ENCODE results near the gene THSD8. TPM values are rescaled to one million over a fixed set of nuclear protein-coding genes. Genes with fewer than 3 reads are reported as not detected.
"Not testable (repeated sequence)": the region's sequence is repeated elsewhere in the genome, so short reads cannot be mapped to it uniquely, and the experiment has no call there.

Gene THSD8
- total RNA-seq, 1 donor from 2014 or later = 2.4 TPM

- intact Hi-C loops (cut with DNase I) = no loop called here
Measured at GRCh38 chr19:12789904-12790619, 11.8 kb upstream of the THSD8 start.

DNA sequence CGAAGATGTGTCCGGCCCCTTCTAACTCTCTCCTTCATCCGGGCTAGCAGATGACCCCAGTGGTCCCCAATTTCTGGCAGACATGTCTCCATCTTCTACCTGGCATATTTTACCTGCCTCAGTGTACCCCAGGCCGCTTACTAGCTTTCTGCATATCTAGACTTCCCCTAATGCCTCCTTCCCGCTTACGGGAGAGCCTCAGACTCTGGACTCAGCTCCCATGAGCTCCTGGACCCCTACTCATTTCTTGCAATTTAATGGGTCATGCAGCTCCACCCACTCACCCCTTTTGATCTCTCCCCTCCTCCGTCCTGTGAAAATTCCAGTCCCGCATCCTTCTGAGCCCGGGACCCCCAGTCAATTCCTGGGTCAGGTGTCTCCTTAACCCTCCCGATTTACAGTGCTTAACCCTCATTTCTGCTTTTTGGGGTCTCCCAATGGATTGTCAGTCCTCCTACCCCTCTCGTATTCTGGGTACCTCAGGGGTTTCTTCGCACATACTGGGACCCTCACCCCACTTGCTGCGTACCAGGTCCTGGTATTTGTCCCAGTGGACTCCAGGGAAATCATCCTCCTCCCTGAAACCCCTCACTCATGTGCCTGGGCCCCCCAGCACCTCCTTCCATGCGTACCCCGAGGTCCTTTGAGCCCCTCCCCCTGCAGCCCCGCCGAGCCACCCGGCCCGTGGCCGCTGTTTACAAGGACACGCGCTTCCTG is 11.1 kb upstream of the THSD8 start:
- ATAC-seq (no peak), DNase-seq (ENCODE audit: low spot score) (peak; percentile 60)
- intact Hi-C loops (cut with DNase I) = no loop called here

More at GRCh38 chr19:12789904-12790619, 11.8 kb upstream of the THSD8 start:
- DNase-seq (ENCODE audit: low spot score) (peak; percentile 99), ATAC-seq (peak; percentile 71)

DNA sequence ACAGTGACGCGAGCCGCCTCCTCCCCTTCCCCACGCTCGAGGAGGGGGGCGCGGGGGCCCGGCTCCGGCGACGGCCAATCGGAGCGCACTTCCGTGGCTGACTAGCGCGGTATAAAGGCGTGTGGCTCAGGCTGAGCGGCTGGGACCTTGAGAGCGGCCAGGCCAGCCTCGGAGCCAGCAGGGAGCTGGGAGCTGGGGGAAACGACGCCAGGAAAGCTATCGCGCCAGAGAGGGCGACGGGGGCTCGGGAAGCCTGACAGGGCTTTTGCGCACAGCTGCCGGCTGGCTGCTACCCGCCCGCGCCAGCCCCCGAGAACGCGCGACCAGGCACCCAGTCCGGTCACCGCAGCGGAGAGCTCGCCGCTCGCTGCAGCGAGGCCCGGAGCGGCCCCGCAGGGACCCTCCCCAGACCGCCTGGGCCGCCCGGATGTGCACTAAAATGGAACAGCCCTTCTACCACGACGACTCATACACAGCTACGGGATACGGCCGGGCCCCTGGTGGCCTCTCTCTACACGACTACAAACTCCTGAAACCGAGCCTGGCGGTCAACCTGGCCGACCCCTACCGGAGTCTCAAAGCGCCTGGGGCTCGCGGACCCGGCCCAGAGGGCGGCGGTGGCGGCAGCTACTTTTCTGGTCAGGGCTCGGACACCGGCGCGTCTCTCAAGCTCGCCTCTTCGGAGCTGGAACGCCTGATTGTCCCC is 10.4 kb upstream of the THSD8 start, which contains the start of gene JUNB:
Gene JUNB (plus strand): TSS at position 142 of the 706 bp plus-strand sequence. CDS start 286 bp downstream, at position 428.
- intact Hi-C loops (cut with DNase I) = no loop called here
- peak; percentile 83 for ATAC-seq
- peak; percentile 99 for DNase-seq (ENCODE audit: low spot score)

DNA sequence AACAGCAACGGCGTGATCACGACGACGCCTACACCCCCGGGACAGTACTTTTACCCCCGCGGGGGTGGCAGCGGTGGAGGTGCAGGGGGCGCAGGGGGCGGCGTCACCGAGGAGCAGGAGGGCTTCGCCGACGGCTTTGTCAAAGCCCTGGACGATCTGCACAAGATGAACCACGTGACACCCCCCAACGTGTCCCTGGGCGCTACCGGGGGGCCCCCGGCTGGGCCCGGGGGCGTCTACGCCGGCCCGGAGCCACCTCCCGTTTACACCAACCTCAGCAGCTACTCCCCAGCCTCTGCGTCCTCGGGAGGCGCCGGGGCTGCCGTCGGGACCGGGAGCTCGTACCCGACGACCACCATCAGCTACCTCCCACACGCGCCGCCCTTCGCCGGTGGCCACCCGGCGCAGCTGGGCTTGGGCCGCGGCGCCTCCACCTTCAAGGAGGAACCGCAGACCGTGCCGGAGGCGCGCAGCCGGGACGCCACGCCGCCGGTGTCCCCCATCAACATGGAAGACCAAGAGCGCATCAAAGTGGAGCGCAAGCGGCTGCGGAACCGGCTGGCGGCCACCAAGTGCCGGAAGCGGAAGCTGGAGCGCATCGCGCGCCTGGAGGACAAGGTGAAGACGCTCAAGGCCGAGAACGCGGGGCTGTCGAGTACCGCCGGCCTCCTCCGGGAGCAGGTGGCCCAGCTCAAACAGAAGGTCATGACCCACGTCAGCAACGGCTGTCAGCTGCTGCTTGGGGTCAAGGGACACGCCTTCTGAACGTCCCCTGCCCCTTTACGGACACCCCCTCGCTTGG is 9.6 kb upstream of the THSD8 start:
- ATAC-seq = no peak
- DNase-seq (ENCODE audit: low spot score) = peak; percentile 82
- intact Hi-C loops (cut with DNase I) = no loop called here

- intact Hi-C loops (cut with DNase I) = no loop called here
- no peak for ATAC-seq
- no peak for DNase-seq (ENCODE audit: low spot score)
Measured at GRCh38 chr19:12792853-12793289, 9.0 kb upstream of the THSD8 start.

GRCh38 chr19:12793290-12794195 is 8.3 kb upstream of the THSD8 start:
- peak; percentile 64 for ATAC-seq
- intact Hi-C loops (cut with DNase I) = loop anchor here (2.0 kb wide), 1 partner anchor 17 kb away; no protein-coding TSS in a partner anchor
- peak; percentile 97 for DNase-seq (ENCODE audit: low spot score)

DNA sequence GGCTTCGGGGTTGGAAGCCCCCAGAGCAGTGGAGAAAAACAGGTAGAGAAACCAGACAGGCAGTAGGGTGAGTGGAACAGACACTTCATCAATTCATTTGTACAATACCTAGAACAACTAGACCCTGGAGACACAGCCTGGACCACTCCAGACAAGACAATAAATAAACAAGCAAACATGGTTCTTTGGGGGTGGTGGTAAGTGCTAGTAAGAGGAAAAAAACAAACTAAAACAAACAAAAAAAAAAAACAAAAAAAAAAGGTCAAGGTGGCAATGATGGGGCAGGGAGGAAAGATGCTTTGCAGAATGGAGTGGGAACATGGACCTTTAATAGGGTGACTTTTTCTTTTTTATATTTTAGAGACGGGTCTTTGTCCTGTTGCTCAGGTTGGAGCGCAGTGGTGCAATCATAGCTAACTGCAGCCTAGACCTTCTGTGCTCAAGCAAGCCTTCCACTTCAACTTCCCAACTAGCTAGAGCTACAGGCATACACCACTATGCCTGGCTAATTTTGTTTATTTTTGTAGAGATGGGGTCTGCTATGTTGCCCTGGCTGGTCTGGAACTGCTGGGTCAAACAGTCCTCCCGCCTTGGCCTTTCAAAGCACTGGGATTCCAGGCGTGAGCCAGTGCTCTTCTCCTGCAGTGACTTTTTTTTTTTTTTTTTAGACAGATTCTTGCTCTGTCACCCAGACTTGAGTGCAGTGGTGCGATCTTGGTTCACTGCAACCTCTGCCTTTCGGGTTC is 7.5 kb upstream of the THSD8 start:
- intact Hi-C loops (cut with DNase I) = loop anchor here (2.0 kb wide), 1 partner anchor 18 kb away; no protein-coding TSS in a partner anchor
- DNase-seq (ENCODE audit: low spot score) (no peak), ATAC-seq (no peak)

DNA sequence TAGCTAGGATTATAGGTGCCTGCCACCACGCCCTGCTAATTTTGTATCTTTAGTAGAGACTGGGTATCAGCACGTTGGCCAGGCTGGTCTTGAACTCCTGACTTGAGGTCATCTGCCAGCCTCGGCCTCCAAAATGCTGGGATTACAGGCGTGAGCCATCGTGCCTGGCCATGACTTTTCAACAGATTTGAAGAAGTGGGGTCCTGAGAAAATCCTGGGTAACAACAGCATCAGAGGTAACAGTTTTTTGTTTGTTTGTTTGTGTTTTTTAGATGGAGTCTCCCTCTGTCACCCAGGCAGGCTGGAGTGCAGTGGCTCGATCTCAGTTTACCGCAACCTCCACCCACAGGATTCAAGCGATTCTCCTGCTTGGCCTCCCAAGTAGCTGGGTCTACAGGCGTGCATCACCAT is 6.9 kb upstream of the THSD8 start:
- no peak for ATAC-seq
- intact Hi-C loops (cut with DNase I) = loop anchor here (2.0 kb wide), 1 partner anchor 18 kb away; no protein-coding TSS in a partner anchor

DNA sequence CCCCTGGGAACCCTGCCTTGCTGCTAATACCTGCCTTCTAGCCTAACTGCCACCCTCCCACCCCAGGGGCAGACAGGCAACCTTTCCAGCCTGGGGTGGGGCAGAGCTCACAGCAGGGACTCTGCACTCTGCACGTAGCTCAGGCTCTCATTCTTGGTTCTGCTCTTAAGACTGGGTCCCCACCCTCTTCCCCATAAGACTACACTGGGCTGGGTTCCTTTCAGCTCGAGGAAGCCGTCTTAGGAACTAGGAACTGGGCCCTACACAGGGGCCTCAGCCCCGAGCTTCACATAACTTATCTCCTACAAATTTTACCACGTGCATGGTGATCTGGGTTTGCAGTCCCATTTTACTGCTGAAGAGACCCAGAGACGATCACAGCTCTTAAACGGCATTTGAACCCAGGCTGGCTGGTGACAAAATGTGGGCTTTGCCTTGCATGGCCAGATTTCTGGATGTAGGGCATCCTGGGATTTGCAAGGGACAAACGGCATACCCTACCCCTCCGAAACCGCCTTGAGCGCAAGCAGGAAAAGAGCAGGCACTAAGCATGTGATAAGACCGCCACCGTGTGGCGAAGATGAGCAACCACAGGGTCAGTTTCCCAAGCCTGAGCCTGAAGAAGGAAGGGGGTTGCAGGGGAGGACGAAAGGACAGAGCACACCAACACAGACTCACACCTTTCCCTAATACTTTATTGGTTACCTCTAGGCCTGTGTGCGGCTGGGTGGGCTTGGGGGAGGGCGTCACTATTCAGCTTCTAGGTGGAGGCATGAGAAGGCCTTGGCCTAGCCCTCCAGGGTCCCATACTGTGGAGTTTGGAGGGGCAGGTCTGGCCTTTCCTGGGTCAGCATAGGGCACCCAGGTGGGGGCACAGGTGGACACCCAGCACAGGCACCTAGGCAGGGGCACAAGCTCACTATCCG is 5.5 kb upstream of the THSD8 start:
- ATAC-seq = peak; percentile 41
- peak; percentile 86 for DNase-seq (ENCODE audit: low spot score)
- intact Hi-C loops (cut with DNase I) = no loop called here

More for the DNA sequence above, 6.9 kb upstream of the THSD8 start:
- DNase-seq (ENCODE audit: low spot score) = no peak

GRCh38 chr19:12797141-12797587 is 4.7 kb upstream of the THSD8 start:
- DNase-seq (ENCODE audit: low spot score) (no peak), ATAC-seq (no peak)
- intact Hi-C loops (cut with DNase I) = no loop called here

GRCh38 chr19:12797607-12798006 is 4.3 kb upstream of the THSD8 start:
- DNase-seq (ENCODE audit: low spot score); ATAC-seq; intact Hi-C loops (cut with DNase I): not testable (repeated sequence)

GRCh38 chr19:12799742-12800465 is 2.0 kb upstream of the THSD8 start:
- DNase-seq (ENCODE audit: low spot score) = no peak
- no peak for ATAC-seq
- intact Hi-C loops (cut with DNase I) = loop anchor here (5.0 kb wide), 1 partner anchor 38 kb away; no protein-coding TSS in a partner anchor

GRCh38 chr19:12800466-12800770 is 1.5 kb upstream of the THSD8 start:
- intact Hi-C loops (cut with DNase I) = loop anchor here (5.0 kb wide), 1 partner anchor 38 kb away; no protein-coding TSS in a partner anchor
- no peak for ATAC-seq
- no peak for DNase-seq (ENCODE audit: low spot score)

- intact Hi-C loops (cut with DNase I) = loop anchor here (5.0 kb wide), 1 partner anchor 39 kb away; no protein-coding TSS in a partner anchor
- DNase-seq (ENCODE audit: low spot score) (peak; percentile 66), ATAC-seq (peak; percentile 38)
Measured at GRCh38 chr19:12800923-12801465, 875 bp upstream of the THSD8 start.
